ENCODE results near the gene PARVA.

The PARVA gene

GRCh38 chr11:12403122-12403996, 26.0 kb downstream of the PARVA start:
- in situ Hi-C loops (cut with HindIII; ENCODE audit: low sequenced_read_pairs): no loop called here

- in situ Hi-C loops (cut with HindIII; ENCODE audit: low sequenced_read_pairs): no loop called here
These were observed 26.6 kb downstream of the PARVA start for GRCh38 chr11:12403997-12404350.

- in situ Hi-C loops (cut with HindIII; ENCODE audit: low sequenced_read_pairs): no loop called here
These were observed 27.1 kb downstream of the PARVA start for GRCh38 chr11:12404436-12404835.

DNA sequence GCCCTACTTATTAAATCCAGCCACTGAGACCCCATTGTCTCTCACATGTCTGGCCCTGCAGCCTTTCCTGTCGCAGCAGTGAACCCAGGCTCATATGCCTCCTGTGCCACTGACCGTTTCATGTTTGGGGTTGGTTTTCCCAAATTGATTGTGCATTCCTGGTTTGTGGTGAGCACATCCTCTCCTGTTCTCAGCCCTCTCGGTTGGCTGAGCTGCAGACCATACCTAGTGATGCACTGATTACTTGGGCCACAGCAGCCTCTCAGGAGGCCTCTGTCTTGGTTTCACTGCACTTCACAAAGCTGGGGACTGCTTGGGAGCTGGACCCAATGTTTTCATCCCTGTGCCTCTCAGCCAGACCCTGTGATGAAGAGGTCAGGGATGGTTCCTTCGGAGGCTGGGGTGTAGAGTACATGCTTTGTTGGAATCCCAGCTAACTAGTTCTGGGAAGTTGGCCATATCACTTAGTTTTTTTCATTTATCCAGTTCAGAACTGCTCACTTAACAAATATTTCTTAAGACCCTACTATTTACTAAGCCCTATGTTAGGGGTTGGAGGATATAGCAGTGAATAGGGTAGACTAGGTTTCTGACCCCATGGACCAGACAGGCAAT, 30.9 kb downstream of the PARVA start:
- in situ Hi-C loops (cut with HindIII; ENCODE audit: low sequenced_read_pairs): no loop called here

DNA sequence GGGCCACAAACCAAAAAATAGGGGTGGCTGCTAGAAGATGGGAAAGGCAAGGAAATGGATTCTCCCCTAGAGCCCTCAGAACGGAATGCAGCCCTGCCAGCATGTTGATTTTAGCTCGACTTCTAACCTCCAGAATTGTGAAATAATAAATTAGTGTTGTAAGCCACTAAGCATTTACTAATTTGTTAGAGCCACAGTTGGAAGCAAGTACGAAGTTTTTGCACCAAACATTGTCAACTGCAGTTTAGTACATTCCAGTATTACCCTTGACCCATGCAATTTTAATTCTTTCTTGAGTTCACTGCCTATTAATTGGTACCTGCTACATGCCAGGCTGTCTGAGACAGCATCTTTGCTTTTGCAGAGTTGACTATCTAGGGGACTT, 32.2 kb downstream of the PARVA start:
- in situ Hi-C loops (cut with HindIII; ENCODE audit: low sequenced_read_pairs): no loop called here

- in situ Hi-C loops (cut with HindIII; ENCODE audit: low sequenced_read_pairs): no loop called here
These were observed 32.8 kb downstream of the PARVA start for GRCh38 chr11:12410006-12410728.

DNA sequence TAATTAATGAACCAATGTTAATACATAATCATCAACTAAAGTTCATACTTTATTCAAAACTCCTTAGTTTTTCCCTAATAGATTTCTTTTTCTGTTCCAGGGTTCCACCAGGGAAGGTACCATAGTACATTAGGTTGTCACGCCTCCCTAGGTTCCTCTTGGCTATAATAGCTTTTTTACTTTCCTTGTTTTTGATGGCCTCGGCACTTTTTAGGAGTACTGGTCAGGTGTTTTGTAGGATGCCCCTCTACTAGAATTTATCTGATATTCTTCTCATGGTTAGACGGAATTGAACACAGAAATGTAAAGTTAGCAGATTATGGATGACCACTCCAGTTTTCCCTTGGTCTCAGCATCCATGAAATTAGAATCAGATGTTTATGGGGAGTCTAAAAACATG, 34.0 kb downstream of the PARVA start:
- in situ Hi-C loops (cut with HindIII; ENCODE audit: low sequenced_read_pairs): no loop called here

DNA sequence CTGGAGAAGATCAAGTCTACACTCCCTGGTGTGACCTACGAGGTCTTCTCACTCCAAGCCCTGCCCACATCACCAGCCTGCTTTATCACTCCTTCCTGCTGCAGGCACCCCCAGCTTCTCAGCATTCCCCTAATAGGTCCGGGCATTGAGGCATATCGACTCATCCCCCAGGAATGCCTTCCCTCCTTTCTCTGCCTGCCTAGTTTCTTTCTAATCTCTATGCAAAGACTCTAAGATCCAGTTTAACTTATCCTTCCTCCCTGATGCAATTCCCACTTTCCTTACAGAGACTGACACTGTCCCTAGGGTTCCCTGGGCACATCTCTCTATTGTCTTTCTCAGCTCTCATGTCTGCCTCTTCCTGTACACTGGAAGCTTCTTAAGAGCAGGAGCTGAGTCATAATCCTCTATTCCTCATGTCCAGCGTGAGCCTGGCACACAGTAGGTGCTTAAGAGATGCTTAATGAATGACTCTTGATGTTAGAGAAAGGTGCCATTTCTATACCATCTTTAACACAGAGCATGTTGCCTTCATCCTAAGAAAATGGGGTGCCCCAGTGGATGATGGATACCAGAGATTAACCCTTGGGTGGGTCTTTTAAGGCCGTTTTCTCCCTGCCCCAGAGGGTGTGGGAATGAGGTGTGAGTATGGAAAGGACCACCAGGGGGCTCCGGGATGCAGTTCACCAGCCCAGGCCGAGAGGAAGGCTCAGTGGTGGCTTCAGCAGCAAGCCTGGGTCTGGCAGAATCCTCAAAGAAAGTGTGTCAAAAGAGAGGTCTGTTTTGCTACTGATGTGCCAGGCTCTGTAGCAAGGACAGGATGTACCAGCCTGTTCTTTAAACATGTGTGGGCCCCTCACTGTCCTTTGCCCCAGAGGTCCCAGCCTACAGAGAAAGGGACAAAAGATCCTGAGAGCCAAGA, 34.7 kb downstream of the PARVA start:
- in situ Hi-C loops (cut with HindIII; ENCODE audit: low sequenced_read_pairs): no loop called here

DNA sequence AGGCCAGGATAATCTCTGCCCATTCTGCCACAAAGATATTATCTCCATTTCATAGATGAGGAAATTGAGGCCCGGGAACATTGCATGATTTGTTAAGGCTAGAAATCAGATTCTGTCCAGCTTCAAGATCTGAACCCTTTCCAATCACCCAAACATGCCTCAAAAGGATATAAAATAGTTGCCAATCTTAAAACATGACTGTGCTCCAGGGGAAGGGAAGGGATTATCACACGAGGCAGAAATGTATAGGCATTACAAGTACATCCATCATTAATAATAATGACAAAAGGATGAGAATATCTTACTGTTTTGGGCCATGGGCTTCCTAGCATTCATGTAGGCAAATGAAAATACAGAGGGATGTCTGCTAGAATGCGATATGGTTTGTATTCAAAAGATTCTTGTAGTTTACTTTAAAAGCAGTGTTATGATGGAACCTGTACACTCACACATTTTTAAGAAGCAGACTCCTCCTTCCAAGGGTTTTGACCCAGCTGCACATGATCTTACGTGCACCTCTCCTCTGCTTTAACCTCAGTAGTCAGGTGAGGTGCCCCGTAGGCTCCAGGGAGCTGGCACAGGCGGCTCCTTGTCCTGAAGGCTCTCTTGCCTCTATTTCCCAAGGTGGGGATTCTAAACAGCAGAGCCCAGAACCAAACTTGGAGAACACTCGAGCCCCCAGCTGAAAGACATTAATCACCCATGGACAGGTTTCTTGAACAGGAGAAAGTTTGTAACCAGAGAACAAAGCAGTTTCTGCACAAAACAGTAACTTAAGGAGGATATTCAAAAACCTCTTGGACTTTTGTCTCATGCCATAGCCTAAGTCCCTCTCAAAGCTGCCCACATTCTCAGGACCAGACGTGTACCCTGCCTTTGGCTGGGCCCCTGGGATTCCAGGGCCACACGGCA, 36.0 kb downstream of the PARVA start:
- in situ Hi-C loops (cut with HindIII; ENCODE audit: low sequenced_read_pairs): no loop called here

GRCh38 chr11:12414611-12415010, 37.2 kb downstream of the PARVA start:
- in situ Hi-C loops (cut with HindIII; ENCODE audit: low sequenced_read_pairs): no loop called here

- in situ Hi-C loops (cut with HindIII; ENCODE audit: low sequenced_read_pairs): no loop called here
These were observed 38.1 kb downstream of the PARVA start for GRCh38 chr11:12415342-12415966.

DNA sequence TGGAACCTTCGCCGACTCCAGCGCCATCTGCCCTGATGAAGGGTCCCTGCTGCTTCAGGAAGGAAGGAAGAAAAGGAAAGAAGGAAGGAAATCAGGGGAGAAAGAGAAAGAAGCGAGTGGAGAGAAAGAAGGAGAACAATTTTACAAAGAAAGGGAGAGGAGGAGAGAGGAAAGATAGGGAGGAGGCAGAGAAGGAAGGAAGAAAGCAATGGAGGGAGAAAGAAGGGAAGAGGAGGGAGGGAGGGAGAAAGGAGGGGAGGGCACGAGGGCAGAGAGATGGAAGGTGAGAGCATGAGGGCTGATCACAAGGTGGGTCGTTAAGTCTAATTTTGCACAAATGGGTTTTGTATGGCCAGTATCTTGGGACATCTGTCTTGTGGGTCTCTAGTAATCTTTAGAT, 39.2 kb downstream of the PARVA start:
- in situ Hi-C loops (cut with HindIII; ENCODE audit: low sequenced_read_pairs): no loop called here

DNA sequence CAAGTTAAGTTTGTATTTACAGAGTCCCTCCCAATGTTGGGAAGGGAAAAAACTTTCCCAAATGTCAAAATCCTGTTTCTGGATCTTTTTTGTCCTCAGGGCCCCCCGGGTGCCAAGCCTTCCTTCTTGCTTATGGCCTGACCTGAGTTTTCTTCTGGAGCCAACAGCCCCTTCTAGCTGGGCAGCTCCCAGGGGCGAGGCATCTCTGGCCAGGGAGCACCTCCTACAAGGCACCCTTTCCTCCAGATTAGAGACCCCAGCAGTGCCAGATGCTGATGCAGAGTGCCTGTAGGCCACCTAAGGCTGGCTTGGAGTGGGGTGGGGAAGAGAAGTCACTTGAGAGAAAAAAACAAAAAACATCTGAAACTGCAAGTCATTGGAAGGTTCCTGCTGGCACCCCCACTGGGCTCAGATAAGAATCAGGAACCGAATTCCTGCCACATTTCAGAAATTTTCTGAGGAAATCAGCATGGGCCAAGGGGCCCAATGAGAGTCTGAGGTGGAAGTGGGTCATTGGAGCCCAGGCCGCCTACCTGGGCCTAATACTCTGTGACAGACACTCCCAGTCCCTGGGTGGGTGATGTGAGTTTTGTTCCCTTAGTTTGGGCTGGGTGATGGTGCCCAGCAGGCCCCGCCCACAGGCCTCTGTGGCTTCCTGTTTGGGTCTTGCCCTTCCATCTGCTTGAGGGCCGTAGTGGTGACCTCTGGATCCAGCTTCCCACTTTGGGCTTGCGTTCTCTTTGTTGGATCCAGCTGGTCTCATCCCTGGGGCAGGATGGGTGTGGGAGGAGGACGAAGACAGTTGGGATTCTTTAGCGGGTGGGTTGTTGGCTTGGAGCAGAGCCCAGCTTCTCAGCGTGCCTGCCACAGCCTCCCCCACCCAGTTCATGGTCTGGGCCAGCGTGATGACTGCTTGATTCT, 40.6 kb downstream of the PARVA start:
- in situ Hi-C loops (cut with HindIII; ENCODE audit: low sequenced_read_pairs): no loop called here

DNA sequence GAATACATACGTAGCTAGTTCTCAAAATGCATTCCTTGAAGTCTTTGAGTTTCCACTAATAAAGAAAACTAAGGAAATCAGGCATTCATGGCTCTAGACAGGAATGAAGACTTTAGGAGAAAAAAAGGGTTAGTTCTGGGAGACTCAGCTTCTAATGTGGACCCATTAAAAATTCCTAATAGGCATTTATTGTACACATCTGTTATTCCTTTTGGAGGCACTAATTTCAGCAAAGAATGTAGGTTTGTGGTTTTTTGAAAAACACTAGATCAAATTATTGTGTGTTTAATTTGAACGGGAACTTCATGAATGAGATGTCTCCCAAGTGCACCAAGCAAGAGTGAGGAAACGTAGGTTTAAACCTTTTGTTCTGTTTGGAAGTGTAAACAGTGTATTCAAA, 42.7 kb downstream of the PARVA start:
- in situ Hi-C loops (cut with HindIII; ENCODE audit: low sequenced_read_pairs): no loop called here

DNA sequence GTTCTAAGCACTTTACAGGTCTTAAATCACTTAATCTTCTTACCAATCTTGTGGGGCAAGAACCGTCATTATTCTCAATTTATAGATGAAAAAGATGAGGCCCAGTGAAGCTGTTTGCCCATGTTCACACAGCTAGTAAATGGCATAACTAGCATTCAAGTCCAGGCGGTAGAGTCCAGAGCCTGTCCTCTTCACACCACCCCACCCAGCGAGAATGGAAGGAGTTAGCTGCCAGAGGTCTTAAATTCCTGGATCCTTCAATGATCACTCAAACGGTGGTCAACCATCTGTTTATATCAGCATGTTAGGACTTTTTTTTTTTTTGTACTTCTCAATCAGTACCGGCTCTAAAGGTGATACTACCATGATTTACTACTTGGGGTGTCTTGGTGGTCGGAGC, 43.3 kb downstream of the PARVA start:
- in situ Hi-C loops (cut with HindIII; ENCODE audit: low sequenced_read_pairs): no loop called here

DNA sequence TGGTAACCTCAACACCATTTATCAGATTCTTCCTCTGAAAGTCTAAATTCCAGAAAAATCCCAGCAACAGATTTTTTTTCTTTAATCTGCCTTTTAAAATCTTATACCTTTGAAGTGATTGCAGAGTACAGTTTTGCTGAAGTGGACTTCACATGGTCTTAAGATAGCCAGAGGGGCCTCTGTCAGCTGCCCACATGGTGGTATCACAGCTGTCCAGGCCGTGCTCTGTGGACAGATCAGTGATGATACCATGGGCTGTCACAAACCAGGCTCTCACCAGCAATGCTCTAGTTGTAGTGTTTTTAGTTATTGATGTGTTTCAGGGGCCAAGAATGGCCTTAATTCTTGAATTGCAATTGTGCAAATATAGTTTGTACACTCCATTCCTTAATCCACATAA, 44.0 kb downstream of the PARVA start:
- in situ Hi-C loops (cut with HindIII; ENCODE audit: low sequenced_read_pairs): no loop called here

GRCh38 chr11:12426176-12426575, 48.8 kb downstream of the PARVA start:
- in situ Hi-C loops (cut with HindIII; ENCODE audit: low sequenced_read_pairs): no loop called here

GRCh38 chr11:12429155-12429554, 51.8 kb downstream of the PARVA start:
- in situ Hi-C loops (cut with HindIII; ENCODE audit: low sequenced_read_pairs): no loop called here

All from endothelial cell of hepatic sinusoid (primary cell).